Measurements from ENCODE around the gene CREB3.

Gene CREB3

DNA sequence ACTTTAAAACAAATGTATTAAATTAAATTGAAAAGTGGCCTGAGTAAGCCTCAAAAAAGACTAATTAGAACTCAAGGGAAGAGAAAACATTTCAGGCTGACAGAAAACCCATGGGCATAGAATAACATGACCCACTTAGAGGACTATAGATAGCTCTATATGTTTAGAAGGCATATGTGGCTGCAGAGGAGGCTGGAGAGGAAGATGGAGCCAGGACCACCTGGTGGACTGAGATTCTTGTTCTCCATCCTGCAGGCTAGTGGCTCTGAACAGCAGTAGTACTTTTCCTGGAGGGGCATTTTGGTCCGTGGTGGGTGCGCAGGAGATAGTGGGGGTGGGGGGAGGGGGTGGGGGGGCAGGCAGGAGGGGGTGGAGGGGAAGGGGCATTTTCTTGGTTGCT lies 48.6 kb downstream of the CREB3 start:
- Histone ChIP-seq H3K27me3 (replicated peaks; ENCODE audit: control insufficient read depth, insufficient read depth, low read length) (no peaks in the 10 kb centered on the region), H3K4me3 (replicated peaks; ENCODE audit: low read depth, low read length) (no peak overlapping the region), H3K36me3 (ENCODE audit: control insufficient read depth, insufficient read depth, low read length) (peaks cover 3% of the 10 kb centered on the region; the same call in 1 of the 2 replicates)
- DNase-seq (ENCODE audit: extremely low read depth, insufficient read length) = no peak
- TF ChIP-seq, protein P1, sequence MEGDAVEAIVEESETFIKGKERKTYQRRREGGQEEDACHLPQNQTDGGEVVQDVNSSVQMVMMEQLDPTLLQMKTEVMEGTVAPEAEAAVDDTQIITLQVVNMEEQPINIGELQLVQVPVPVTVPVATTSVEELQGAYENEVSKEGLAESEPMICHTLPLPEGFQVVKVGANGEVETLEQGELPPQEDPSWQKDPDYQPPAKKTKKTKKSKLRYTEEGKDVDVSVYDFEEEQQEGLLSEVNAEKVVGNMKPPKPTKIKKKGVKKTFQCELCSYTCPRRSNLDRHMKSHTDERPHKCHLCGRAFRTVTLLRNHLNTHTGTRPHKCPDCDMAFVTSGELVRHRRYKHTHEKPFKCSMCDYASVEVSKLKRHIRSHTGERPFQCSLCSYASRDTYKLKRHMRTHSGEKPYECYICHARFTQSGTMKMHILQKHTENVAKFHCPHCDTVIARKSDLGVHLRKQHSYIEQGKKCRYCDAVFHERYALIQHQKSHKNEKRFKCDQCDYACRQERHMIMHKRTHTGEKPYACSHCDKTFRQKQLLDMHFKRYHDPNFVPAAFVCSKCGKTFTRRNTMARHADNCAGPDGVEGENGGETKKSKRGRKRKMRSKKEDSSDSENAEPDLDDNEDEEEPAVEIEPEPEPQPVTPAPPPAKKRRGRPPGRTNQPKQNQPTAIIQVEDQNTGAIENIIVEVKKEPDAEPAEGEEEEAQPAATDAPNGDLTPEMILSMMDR (IDR thresholded peaks at IDR 0.05; ENCODE audit: insufficient read depth, low read length, poor library complexity, severe bottlenecking) = no peak

DNA sequence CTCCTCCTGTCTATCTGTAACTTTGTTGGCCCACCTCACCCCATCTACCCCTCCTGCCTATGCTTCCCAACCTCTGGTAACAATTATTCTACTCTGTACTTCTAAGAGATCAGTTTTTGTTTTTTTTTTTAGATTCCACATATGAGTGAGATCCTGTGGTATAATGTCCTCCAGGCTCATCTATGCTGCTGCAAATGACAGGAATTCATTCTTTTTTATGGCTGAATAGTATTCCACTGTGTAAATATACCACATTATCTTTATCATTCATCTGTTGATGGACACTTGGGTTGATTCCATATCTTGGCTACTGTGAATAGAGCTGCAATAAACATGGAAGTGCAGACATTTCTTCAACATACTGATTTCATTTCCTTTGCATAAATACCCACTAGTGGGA lies 51.0 kb downstream of the CREB3 start:
- H3K36me3 ChIP-seq (ENCODE audit: control insufficient read depth, insufficient read depth, low read length) = peaks cover 3% of the 10 kb centered on the region; the same call in 1 of the 2 replicates
- DNase-seq (ENCODE audit: extremely low read depth, insufficient read length) = no peak
- no peaks in the 10 kb centered on the region for H3K27me3 ChIP-seq (replicated peaks; ENCODE audit: control insufficient read depth, insufficient read depth, low read length)
- TF ChIP-seq, protein P1 (IDR thresholded peaks at IDR 0.05; ENCODE audit: insufficient read depth, low read length, poor library complexity, severe bottlenecking) = no peak
- no peak overlapping the region for H3K4me3 ChIP-seq (replicated peaks; ENCODE audit: low read depth, low read length)
